HCT116 (cell line): ENCODE measurements around the gene FAM118B.

ENCODE experiments used
- POLR2A ChIP-seq: IDR thresholded peaks from 2 replicates; pipeline ENCODE4 v1.7.0; 2011; ENCODE audit warnings: borderline replicate concordance; ENCODE audit not compliant: insufficient read depth, insufficient read length; ENCODE audit errors: extremely low read depth
- SP1 ChIP-seq: IDR thresholded peaks from 2 replicates; pipeline ENCODE4 v1.6.1; 2012; ENCODE audit warnings: low read depth
- TF ChIP-seq, protein P1 (sequence below): IDR thresholded peaks from 2 replicates; pipeline ENCODE4 v1.6.1; 2012; ENCODE audit warnings: low read depth
- TF ChIP-seq, protein P2 (sequence below), 3 experiments: fragments of 200-600 bp in 1 of 3; sonication (generic) in 1 of 3; IDR thresholded peaks in 2 of 3; conservative IDR thresholded peaks in 1 of 3; 2 replicates each; pipeline ENCODE4 v1.5.1; 2012 to 2017; ENCODE audit warnings: low read depth in 2 of 3, low read length in 2 of 3, antibody characterized with exemption in 1 of 3, borderline replicate concordance in 1 of 3, control low read depth in 1 of 3, mild to moderate bottlenecking in 1 of 3, mixed read lengths in 1 of 3, mixed run types in 1 of 3, moderate library complexity in 1 of 3; ENCODE audit not compliant: insufficient read depth in 1 of 3

DNA sequence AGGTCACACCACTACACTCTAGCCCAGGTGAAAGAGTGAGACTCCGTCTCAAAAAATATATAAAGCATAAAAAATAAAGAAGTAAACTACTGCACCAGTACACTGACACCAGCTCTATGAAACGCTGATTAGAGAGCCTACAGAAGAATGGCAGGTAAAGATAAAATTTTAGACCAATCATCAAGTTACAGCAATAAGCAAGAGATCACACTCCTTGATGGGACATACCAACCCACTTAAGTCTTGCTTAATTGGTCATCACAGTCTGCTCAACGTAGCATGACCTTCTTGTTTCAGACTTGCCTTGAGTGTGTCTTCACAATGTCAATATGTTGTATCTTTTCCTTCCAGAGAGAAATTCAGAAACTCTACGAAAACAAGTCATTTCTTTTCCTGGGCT, 44.6 kb downstream of the FAM118B start:
- TF ChIP-seq, protein P1, sequence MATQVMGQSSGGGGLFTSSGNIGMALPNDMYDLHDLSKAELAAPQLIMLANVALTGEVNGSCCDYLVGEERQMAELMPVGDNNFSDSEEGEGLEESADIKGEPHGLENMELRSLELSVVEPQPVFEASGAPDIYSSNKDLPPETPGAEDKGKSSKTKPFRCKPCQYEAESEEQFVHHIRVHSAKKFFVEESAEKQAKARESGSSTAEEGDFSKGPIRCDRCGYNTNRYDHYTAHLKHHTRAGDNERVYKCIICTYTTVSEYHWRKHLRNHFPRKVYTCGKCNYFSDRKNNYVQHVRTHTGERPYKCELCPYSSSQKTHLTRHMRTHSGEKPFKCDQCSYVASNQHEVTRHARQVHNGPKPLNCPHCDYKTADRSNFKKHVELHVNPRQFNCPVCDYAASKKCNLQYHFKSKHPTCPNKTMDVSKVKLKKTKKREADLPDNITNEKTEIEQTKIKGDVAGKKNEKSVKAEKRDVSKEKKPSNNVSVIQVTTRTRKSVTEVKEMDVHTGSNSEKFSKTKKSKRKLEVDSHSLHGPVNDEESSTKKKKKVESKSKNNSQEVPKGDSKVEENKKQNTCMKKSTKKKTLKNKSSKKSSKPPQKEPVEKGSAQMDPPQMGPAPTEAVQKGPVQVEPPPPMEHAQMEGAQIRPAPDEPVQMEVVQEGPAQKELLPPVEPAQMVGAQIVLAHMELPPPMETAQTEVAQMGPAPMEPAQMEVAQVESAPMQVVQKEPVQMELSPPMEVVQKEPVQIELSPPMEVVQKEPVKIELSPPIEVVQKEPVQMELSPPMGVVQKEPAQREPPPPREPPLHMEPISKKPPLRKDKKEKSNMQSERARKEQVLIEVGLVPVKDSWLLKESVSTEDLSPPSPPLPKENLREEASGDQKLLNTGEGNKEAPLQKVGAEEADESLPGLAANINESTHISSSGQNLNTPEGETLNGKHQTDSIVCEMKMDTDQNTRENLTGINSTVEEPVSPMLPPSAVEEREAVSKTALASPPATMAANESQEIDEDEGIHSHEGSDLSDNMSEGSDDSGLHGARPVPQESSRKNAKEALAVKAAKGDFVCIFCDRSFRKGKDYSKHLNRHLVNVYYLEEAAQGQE: no peak
- TF ChIP-seq POLR2A: no peak
- TF ChIP-seq, protein P2, sequence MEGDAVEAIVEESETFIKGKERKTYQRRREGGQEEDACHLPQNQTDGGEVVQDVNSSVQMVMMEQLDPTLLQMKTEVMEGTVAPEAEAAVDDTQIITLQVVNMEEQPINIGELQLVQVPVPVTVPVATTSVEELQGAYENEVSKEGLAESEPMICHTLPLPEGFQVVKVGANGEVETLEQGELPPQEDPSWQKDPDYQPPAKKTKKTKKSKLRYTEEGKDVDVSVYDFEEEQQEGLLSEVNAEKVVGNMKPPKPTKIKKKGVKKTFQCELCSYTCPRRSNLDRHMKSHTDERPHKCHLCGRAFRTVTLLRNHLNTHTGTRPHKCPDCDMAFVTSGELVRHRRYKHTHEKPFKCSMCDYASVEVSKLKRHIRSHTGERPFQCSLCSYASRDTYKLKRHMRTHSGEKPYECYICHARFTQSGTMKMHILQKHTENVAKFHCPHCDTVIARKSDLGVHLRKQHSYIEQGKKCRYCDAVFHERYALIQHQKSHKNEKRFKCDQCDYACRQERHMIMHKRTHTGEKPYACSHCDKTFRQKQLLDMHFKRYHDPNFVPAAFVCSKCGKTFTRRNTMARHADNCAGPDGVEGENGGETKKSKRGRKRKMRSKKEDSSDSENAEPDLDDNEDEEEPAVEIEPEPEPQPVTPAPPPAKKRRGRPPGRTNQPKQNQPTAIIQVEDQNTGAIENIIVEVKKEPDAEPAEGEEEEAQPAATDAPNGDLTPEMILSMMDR (IDR thresholded peaks at IDR 0.05 in 2 of 3, conservative IDR thresholded peaks at IDR 0.05 in 1 of 3; ENCODE audit: borderline replicate concordance in 1 of 3, insufficient read depth in 1 of 3, low read depth in 2 of 3, low read length in 2 of 3): no peak
- no peak for TF ChIP-seq SP1
